Measurements from ENCODE around the gene TNNT1. TPM values are rescaled to one million over a fixed set of nuclear protein-coding genes. Genes with fewer than 3 reads are reported as not detected.

TNNT1 gene
- total RNA-seq, 2 experiments from 2014 or later = 0.32 TPM; not detected in 1

DNA sequence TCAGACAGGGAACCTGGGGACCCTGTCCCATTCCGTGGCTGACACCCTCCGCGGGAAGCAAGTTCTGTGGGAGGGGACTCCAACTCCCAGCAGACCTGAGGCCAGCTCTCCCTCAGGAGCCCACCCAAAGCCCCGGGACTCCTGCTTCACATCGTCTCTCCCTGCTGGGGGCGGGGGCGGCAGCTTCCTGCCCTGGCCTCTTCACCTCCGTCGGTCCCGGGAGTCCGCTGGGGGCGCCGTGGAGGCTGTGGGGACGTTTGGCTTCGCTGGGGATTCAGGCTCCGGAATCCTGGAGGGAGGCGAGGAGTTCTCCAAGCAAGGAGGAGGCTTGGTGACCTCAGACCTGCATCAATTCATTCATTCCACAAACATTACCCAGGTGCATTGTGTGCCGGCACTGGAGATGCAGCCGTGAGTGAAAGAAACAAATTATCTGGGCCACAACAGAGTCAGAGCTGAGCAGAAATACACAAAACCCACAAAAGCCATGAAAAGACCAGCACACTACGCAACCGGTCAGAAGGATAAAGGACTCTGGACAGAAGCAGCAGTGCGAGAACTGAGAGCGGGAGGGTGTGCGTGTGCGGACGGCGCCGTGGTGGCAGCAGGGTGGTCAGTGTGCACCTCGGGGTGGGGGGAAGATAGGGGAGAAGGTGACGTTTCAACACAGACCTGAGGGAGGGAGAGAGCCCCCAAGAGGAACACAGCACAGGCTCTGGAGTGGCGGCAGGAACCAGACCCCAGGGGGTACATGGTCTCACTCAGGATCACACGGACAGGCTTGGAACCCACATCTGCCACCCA lies 54.3 kb downstream of the TNNT1 start:
- no peak for DNase-seq
- ChIA-PET CTCF (no interaction called here), POLR2A (no interaction called here)
- peak overlapping the region; percentile 31 for H3K27ac Mint-ChIP-seq
- no peaks in the 10 kb centered on the region for H3K27me3 Mint-ChIP-seq
- H3K4me1 Mint-ChIP-seq = peaks cover 2% of the 10 kb centered on the region
- peaks cover 12% of the 10 kb centered on the region for H3K36me3 Mint-ChIP-seq (ENCODE audit: low read depth)
- H3K9me3 Mint-ChIP-seq = no peaks in the 10 kb centered on the region
- no peak overlapping the region for H3K4me3 Mint-ChIP-seq

GRCh38 chr19:55092423-55093318 lies 56.3 kb downstream of the TNNT1 start:
- Mint-ChIP-seq H3K36me3 (ENCODE audit: low read depth) (peaks cover 17% of the 10 kb centered on the region), H3K4me3 (no peak overlapping the region), H3K27ac (no peak overlapping the region), H3K9me3 (no peaks in the 10 kb centered on the region), H3K27me3 (peaks cover 8% of the 10 kb centered on the region), H3K4me1 (peaks cover 17% of the 10 kb centered on the region)
- CTCF ChIA-PET = no interaction called here
- POLR2A ChIA-PET = no interaction called here
- no peak for DNase-seq

DNA sequence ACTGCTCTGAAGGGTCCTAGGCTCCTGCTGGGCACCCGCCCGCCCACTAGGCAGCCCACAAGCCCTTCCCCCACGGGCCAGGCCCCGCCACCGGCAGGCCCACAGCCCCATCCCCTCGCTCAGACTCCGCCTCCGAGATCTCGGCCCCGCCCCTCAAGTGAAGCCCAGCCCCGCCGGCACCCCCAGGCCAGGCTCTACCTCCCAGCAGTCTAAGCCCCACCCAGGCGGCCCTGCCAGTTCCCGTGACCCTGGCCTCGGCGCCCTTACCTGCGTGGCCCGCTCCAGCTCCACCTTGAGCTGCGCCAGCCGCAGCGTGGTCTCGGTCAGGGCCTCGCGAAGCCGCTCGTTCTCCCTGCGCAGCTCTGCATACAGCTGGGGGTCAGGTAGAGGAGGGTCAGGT lies 57.1 kb downstream of the TNNT1 start:
- no peak for DNase-seq
- POLR2A ChIA-PET = no interaction called here
- Mint-ChIP-seq H3K27ac (no peak overlapping the region), H3K4me3 (no peak overlapping the region), H3K9me3 (no peaks in the 10 kb centered on the region), H3K27me3 (peaks cover 13% of the 10 kb centered on the region), H3K4me1 (peaks cover 23% of the 10 kb centered on the region), H3K36me3 (ENCODE audit: low read depth) (peaks cover 21% of the 10 kb centered on the region)
- CTCF ChIA-PET = no interaction called here

GRCh38 chr19:55091126-55091910 lies 57.7 kb downstream of the TNNT1 start:
- H3K4me1 Mint-ChIP-seq = peaks cover 24% of the 10 kb centered on the region
- no peaks in the 10 kb centered on the region for H3K9me3 Mint-ChIP-seq
- peaks cover 13% of the 10 kb centered on the region for H3K27me3 Mint-ChIP-seq
- no peak for DNase-seq
- peaks cover 21% of the 10 kb centered on the region for H3K36me3 Mint-ChIP-seq (ENCODE audit: low read depth)
- H3K27ac Mint-ChIP-seq = no peak overlapping the region
- H3K4me3 Mint-ChIP-seq = no peak overlapping the region
- POLR2A ChIA-PET = interaction anchor here (0.6 kb wide), 1 partner anchor 80 kb away, joined by 3 read pairs; no protein-coding TSS in a partner anchor
- CTCF ChIA-PET = no interaction called here

- no peak for DNase-seq
- ChIA-PET POLR2A (no interaction called here), CTCF (interaction anchor here (1.6 kb wide), 1 partner anchor 10 kb away, joined by 4 read pairs; no protein-coding TSS in a partner anchor)
These were observed 58.4 kb downstream of the TNNT1 start for GRCh38 chr19:55090564-55090963.

DNA sequence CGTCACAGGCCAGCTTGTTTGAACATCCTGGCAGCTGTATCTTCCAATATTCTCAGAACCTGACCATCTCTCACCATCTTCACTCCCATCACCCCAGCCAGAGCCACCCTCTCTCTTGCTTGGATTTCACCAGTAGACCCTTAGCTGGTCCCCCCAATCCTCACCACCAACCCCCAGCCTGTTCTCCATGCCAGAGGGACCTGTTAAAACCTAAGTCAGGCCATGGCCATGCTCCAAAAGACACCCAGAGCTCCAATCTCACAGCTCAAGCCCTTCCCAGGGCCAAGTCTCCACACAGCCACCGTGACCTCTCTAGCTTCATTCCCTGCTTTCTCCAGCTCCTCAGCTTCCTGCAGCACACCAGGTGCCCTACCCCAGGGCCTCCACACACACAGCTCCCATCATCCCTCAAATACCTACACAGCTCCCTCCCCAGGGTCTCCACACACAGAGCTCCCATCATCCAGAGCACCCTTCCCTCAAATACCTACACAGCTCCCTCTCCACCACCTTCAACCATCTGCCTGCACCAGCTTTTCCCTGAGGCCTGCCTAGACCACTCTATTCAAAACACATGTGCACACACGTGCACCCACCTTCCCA lies 59.6 kb downstream of the TNNT1 start:
- POLR2A ChIA-PET = no interaction called here
- CTCF ChIA-PET = interaction anchor here (0.6 to 1.6 kb wide), 6 partner anchors 9 to 564 kb away, joined by 3 to 4 read pairs (median 3); no protein-coding TSS in a partner anchor
- peaks cover 28% of the 10 kb centered on the region for H3K27me3 Mint-ChIP-seq
- H3K36me3 Mint-ChIP-seq (ENCODE audit: low read depth) = peaks cover 17% of the 10 kb centered on the region
- H3K4me1 Mint-ChIP-seq = peaks cover 24% of the 10 kb centered on the region
- no peak overlapping the region for H3K4me3 Mint-ChIP-seq
- H3K27ac Mint-ChIP-seq = no peak overlapping the region
- no peak for DNase-seq
- H3K9me3 Mint-ChIP-seq = no peaks in the 10 kb centered on the region

More at GRCh38 chr19:55090564-55090963, 58.4 kb downstream of the TNNT1 start:
- Mint-ChIP-seq H3K4me1 (peaks cover 24% of the 10 kb centered on the region), H3K4me3 (no peak overlapping the region), H3K27me3 (peaks cover 19% of the 10 kb centered on the region), H3K9me3 (no peaks in the 10 kb centered on the region), H3K27ac (no peak overlapping the region), H3K36me3 (ENCODE audit: low read depth) (peaks cover 21% of the 10 kb centered on the region)

DNA sequence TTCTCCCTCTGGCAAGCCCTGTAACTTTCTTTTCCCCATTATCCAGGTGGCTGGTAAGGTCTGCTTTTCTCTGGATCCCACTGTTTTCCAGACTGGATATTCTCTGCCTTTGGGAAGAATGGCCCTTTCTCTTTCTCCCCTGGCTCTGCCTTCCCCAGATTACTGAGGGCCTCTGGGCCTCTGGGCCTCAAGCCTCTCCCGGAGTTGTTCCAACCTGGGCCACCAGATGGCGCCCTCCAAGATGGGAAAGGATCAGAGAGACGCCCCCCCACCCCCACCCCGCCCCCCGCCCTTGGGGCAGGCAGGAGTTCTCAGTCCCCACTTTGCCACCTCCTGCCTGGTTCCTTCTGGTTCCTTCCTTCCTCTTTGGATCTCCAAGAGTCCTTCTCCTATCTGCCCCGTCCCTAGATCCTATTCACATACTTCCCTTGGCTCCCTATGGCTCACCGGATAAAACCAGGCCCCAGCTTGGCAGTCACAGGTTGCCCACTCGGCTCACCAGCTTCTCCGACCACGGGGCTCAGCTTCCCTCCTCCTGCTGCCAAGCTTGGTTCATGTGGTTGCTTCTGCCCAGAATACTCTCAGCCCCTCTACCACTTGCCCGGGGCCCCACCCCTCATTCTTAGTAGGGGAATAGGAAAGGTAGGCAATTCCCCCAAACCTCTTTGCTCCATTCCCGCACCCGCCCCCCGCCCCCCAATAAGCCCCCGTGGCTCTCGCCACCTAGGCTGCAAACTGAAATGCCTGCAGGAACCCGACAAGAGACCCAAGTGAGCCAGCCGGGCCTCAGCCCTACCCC lies 60.3 kb downstream of the TNNT1 start:
- ChIA-PET CTCF (interaction anchor here (0.7 to 1.6 kb wide), 8 partner anchors 8 to 63 kb away, joined by 3 to 4 read pairs (median 3); no protein-coding TSS in a partner anchor), POLR2A (no interaction called here)
- H3K4me1 Mint-ChIP-seq = peaks cover 24% of the 10 kb centered on the region
- peaks cover 34% of the 10 kb centered on the region for H3K27me3 Mint-ChIP-seq
- no peaks in the 10 kb centered on the region for H3K9me3 Mint-ChIP-seq
- DNase-seq = peak; percentile 77
- no peak overlapping the region for H3K4me3 Mint-ChIP-seq
- peaks cover 17% of the 10 kb centered on the region for H3K36me3 Mint-ChIP-seq (ENCODE audit: low read depth)
- peak overlapping the region; percentile 71 for H3K27ac Mint-ChIP-seq

DNA sequence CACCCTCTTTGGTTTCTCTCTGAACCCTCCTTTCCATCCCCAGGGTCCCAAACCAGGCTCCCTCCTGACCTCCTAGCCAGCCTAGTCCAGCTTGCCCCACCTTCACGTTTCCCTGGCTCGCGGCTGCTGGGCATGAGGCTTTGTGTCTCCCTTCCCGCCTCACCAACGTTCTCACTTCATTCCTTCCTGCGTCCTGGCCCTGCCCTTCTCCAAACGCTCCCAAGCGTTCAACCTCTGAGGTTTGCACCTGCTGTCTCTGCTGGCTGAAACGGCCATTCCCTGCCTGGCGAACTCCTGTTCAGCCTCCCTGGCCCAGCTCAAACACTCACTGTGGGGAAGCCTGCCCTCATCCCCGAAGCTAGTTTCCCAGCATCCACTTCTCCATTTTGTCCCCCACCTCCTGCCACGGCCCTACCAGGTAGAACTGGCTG lies 61.0 kb downstream of the TNNT1 start:
- peaks cover 24% of the 10 kb centered on the region for H3K4me1 Mint-ChIP-seq
- ChIA-PET CTCF (interaction anchor here (0.7 to 1.3 kb wide), 4 partner anchors 10 to 59 kb away, joined by 3 read pairs; no protein-coding TSS in a partner anchor), POLR2A (no interaction called here)
- peak overlapping the region; percentile 71 for H3K27ac Mint-ChIP-seq
- H3K4me3 Mint-ChIP-seq = no peak overlapping the region
- no peaks in the 10 kb centered on the region for H3K9me3 Mint-ChIP-seq
- peaks cover 17% of the 10 kb centered on the region for H3K36me3 Mint-ChIP-seq (ENCODE audit: low read depth)
- DNase-seq = no peak
- peaks cover 37% of the 10 kb centered on the region for H3K27me3 Mint-ChIP-seq

GRCh38 chr19:55087542-55087901 lies 61.5 kb downstream of the TNNT1 start:
- peaks cover 42% of the 10 kb centered on the region for H3K27me3 Mint-ChIP-seq
- POLR2A ChIA-PET = no interaction called here
- DNase-seq = no peak
- CTCF ChIA-PET = interaction anchor here (1.3 kb wide), 1 partner anchor 31 kb away, joined by 3 read pairs; no protein-coding TSS in a partner anchor
- peaks cover 25% of the 10 kb centered on the region for H3K4me1 Mint-ChIP-seq
- peaks cover 19% of the 10 kb centered on the region for H3K36me3 Mint-ChIP-seq (ENCODE audit: low read depth)
- H3K27ac Mint-ChIP-seq = no peak overlapping the region
- peaks cover 3% of the 10 kb centered on the region for H3K9me3 Mint-ChIP-seq
- no peak overlapping the region for H3K4me3 Mint-ChIP-seq

DNA sequence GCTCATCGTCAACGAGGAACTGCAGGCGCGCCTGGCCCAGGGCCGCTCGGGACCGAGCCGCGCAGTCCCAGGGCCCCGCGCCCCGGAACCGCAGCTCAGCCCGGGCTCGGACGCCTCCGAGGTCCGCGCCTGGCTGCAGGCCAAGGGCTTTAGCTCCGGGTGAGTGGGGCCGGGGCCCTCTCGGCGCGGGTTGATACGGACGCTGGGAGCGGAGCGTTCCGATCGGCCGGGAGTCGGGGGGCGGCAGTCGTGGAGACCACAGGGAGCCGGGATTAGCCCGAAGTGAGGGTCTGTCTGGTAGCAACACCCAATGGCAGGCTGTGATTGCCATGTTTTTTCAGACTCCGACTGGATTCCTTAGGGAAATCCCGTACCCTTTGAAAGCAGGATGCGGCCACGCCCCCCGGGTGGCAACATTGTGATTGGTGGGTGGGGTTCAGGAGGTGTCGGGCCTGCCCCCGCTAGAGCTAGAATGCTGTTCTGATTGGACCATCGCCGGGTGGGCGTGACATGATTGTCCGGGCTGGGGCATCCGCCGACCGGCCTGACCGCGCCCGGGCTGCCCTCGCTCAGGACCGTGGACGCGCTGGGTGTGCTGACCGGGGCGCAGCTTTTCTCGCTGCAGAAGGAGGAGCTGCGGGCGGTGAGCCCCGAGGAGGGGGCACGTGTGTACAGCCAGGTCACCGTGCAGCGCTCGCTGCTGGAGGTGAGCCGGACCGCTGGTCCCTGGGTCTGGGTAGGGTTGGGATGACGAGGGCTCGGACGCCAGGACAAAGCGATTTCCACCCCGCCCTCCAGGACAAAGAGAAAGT lies 62.1 kb downstream of the TNNT1 start:
- Mint-ChIP-seq H3K4me1 (peaks cover 30% of the 10 kb centered on the region), H3K27ac (no peak overlapping the region), H3K4me3 (no peak overlapping the region), H3K9me3 (peaks cover 5% of the 10 kb centered on the region), H3K27me3 (peaks cover 45% of the 10 kb centered on the region), H3K36me3 (ENCODE audit: low read depth) (peaks cover 20% of the 10 kb centered on the region)
- CTCF ChIA-PET = interaction anchor here (0.7 to 1.3 kb wide), 2 partner anchors 31 to 74 kb away, joined by 3 read pairs; no protein-coding TSS in a partner anchor
- DNase-seq = peak; percentile 40
- POLR2A ChIA-PET = no interaction called here

All from activated CD4-positive, alpha-beta T cell treated with anti-CD3 and anti-CD28 coated beads, Interleukin-2, amount 10 ng/mL, durations not matched to agents 7 days and 5 days (primary cell).